GM13977 (cell line): ENCODE measurements around the gene GALNT17.

Experiments used
- DNase-seq: peaks from one replicate; pipeline ENCODE4 v3.0.0; 2012; ENCODE audit warnings: low spot score
- CTCF ChIP-seq: IDR thresholded peaks from 2 replicates; pipeline ENCODE4 v1.5.1; 2012; ENCODE audit warnings: mild to moderate bottlenecking, control low read depth; ENCODE audit not compliant: insufficient read depth; ENCODE audit errors: extremely low read depth, missing control alignments
- in situ Hi-C: fragments of 300-500 bp; cut with MboI; formaldehyde crosslinking; loops from one replicate; pipeline ENCODE4 v1.12.0; 2022; ENCODE audit warnings: low sequenced_read_pairs, low pct_unique_long_range_greater_than_20kb, mixed read lengths, inconsistent platforms; ENCODE audit not compliant: unreplicated experiment

GALNT17 gene

DNA sequence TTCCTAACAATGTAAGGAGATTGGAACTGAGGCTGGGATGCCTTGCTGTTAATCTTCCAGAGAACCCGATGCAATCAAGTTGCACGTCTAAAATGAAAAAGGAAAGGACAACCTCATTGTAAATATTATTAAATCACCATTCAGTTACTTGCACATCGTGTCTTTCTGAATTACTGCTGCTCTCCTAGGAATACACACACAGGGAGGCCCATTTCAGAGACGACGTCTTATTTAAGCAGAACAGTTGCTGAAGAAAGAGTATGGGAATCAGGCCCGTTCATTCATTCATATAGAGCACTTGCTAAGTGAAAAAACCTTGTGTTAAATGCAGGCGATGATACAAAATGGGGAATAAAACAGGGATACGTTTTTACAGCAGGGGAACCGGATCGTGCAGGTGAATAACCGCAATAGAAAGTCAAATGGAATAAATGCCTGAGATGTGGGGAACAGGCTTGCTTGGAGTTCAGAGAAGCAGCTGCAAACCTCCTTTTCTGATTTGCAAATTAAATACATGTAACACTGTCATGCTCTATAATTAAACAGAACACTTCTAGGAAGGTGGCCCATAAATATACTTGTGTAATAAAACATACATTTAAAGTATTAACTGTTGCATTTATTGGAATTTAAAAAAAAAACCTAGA lies 409.9 kb downstream of the GALNT17 start:
- TF ChIP-seq CTCF = no peak
- in situ Hi-C loops = no loop called here
- DNase-seq = no peak

GRCh38 chr7:71543396-71543795 lies 411.5 kb downstream of the GALNT17 start:
- no peak for TF ChIP-seq CTCF
- DNase-seq = no peak
- in situ Hi-C loops = no loop called here

- TF ChIP-seq CTCF = no peak
- in situ Hi-C loops = no loop called here
- no peak for DNase-seq
These were observed 412.9 kb downstream of the GALNT17 start for GRCh38 chr7:71544816-71545215.

DNA sequence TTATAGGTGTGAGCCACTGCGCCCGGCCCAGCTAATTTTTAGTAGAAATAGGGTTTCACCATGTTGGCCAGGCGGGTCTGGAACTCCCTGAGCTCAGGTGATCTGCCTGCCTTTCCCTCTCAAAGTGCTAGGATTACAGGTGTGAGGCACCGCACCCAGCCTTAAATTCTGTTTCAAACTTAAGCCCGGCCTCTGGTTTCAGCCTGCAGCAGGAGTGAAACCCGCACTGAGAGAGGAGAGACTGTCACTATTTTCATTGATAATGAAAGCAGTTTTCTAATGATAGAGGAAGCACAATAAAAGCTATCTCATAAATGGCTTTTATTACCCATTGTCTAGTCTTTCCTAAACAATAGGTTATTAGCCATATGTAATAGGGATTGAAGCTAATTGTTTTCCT lies 415.5 kb downstream of the GALNT17 start:
- TF ChIP-seq CTCF = no peak
- in situ Hi-C loops = no loop called here
- no peak for DNase-seq

- in situ Hi-C loops = no loop called here
- DNase-seq = no peak
- no peak for TF ChIP-seq CTCF
These were observed 416.8 kb downstream of the GALNT17 start for GRCh38 chr7:71548746-71549145.

DNA sequence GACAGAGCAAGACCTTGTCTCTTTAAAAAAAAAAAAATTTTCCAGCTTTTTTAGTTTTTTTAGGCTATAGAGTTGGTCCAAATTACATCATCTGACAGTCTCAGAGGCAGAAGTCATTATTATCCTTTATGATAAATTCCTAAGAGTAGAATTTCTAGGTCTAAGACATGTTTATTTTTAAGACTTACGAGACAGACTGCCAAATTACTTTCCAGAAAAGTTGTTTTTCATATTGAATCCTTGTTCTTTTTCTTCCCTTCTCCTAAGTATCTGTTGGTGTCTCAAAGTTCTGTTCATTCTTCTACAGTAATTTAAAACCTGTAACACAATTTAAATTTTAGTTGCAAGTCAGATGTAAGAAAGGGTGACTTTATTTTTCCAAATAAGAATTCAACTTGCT lies 421.4 kb downstream of the GALNT17 start:
- in situ Hi-C loops = no loop called here
- no peak for DNase-seq
- no peak for TF ChIP-seq CTCF
